ENCODE measurements around the gene CAVIN1. TPM values are rescaled to one million over a fixed set of nuclear protein-coding genes. Genes with fewer than 3 reads are reported as not detected.
"Not testable (repeated sequence)": the region's sequence is repeated elsewhere in the genome, so short reads cannot be mapped to it uniquely, and the experiment has no call there.

The CAVIN1 gene
- total and polyA plus RNA-seq, 5 donors from 2014 or later = 0.03 to 1.1 (median 0.14) TPM

DNA sequence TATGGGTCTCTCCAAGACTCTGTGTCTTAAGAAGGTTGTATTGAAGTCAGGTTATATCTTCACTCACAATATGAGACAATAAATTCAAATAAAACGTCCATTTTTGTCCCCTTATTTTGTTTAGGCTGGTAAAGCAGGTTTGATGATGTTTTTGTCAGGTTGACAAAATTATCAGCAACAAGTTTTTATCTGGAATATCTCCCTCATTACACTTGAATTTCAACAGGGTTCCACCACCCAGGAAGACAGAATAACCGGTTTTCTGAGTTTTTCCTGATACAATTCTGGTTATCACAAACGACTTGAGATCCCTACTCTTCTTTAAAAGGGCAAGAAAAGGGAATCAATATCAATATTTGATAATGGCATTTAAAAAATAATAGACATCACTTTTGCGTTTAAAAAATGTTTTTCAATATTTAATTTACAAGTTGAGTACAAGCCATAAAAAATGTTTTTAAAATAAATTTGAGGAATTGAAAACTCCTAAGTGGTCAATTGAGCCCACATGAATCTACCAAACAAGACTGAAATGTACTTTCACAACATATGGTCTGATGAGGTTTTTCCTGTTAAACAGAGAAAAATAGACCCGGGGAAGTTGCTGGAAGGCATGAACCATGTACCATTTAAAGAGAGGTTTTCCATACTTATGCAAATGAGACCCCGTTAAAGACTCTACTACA, 34.2 kb upstream of the CAVIN1 start:
- peak overlapping the region; percentile 77 to 89 (median 80) for H3K4me3 Mint-ChIP-seq
- H3K4me1 ChIP-seq (ENCODE audit: control insufficient read depth, insufficient read depth, low read length, poor library complexity, severe bottlenecking) = peaks cover 47% of the 10 kb centered on the region
- H3K4me1 Mint-ChIP-seq = peaks cover 19 to 46% (median 37%) of the 10 kb centered on the region in 4 donors
- ATAC-seq (ENCODE audit: low read depth in 2 of 2) = no peak
- no peaks in the 10 kb centered on the region for H3K36me3 Mint-ChIP-seq
- peak overlapping the region; percentile 73 for H3K4me3 ChIP-seq (ENCODE audit: low read depth, low read length)
- no peaks in the 10 kb centered on the region for H3K9me3 Mint-ChIP-seq
- H3K27me3 ChIP-seq (ENCODE audit: control insufficient read depth, insufficient read depth, low read length) = no peaks in the 10 kb centered on the region
- no peak for DNase-seq
- H3K27ac ChIP-seq (ENCODE audit: insufficient read depth, low read length, poor library complexity, severe bottlenecking) = peak overlapping the region; percentile 73
- no peaks in the 10 kb centered on the region for H3K9me3 ChIP-seq (ENCODE audit: control insufficient read depth in 2 of 2, low read length in 2 of 2)
- H3K36me3 ChIP-seq (ENCODE audit: control insufficient read depth, insufficient read depth, low read length) = peaks cover 4% of the 10 kb centered on the region
- peak overlapping the region; percentile 59 to 90 (median 83) for H3K27ac Mint-ChIP-seq
- peaks cover 12% of the 10 kb centered on the region for H3K27me3 Mint-ChIP-seq

DNA sequence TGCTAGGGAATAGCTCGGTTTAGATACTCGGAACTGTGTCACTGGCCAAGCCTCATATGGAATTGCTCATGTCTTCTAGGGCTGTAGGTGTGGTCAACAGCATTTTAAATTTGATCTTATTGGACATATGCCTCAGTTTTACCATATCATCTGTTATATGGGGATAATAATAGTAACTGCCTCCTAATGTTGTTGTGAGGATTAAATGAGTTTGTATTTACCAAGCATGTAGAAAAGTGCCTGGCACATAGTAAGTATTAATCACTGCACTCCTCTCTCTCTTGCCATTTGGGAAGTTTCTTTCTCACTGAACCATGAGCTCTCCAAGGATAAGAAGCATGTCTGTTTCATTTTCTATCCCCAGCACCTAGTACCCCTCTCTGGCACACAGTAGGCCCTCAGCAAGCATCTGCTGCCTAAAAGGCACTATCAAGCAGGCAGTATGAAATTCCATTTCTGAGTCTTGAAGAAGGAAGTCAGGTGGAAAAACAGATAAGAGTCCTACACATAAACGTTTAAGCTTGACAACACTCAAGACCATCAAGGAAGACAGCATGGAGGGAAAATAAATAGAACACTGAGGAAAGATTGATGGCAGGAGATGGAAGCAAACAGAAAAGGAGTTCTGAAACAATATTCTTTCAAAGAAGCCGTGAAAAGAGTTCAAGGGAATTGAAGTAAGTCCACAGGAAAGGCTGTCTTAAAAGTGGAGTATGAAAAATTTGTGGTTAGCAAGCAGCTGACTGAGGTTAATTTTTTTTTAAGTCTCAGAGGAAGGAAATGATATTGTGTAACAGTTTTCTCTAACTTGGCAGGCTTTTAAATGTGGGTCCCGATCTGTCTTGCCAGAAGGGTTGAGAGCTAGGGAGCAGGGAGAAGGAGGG, 33.4 kb upstream of the CAVIN1 start:
- H3K4me1 ChIP-seq (ENCODE audit: control insufficient read depth, insufficient read depth, low read length, poor library complexity, severe bottlenecking) = peaks cover 47% of the 10 kb centered on the region
- peak overlapping the region; percentile 73 for H3K4me3 ChIP-seq (ENCODE audit: low read depth, low read length)

DNA sequence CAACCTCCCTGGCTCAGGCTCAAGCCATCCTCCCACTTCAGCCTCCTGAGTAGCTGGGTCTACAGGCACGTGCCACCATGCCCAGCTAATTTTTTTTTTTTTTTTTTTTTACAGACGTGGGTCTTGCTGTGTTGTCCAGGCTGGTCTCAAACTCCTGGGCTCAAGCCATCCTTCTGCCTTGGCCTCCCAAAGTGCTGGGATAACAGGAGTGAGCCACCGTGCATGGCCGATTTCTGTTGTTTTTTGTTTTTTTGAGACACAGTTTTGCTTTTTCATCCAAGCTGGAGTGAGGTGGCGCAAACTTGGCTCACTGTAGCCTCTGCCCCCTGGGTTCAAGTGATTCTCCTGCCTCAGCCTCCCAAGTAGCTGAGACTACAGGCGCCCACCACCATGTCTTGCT, 31.9 kb upstream of the CAVIN1 start:
- H3K9me3 ChIP-seq (ENCODE audit: control insufficient read depth in 2 of 2, low read length in 2 of 2); H3K27ac Mint-ChIP-seq; H3K36me3 Mint-ChIP-seq; H3K27ac ChIP-seq (ENCODE audit: insufficient read depth, low read length, poor library complexity, severe bottlenecking); H3K4me3 Mint-ChIP-seq; H3K27me3 ChIP-seq (ENCODE audit: control insufficient read depth, insufficient read depth, low read length); H3K4me3 ChIP-seq (ENCODE audit: low read depth, low read length); DNase-seq; ATAC-seq (ENCODE audit: low read depth in 2 of 2); H3K9me3 Mint-ChIP-seq; H3K36me3 ChIP-seq (ENCODE audit: control insufficient read depth, insufficient read depth, low read length): not testable (repeated sequence)
- H3K4me1 Mint-ChIP-seq = peaks cover 15 to 41% (median 30%) of the 10 kb centered on the region in 4 donors
- peaks cover 12% of the 10 kb centered on the region for H3K27me3 Mint-ChIP-seq
- H3K4me1 ChIP-seq (ENCODE audit: control insufficient read depth, insufficient read depth, low read length, poor library complexity, severe bottlenecking) = peaks cover 39% of the 10 kb centered on the region

More for the DNA sequence above, 33.4 kb upstream of the CAVIN1 start:
- H3K27ac Mint-ChIP-seq = peak overlapping the region; percentile 42 to 90 (median 83)
- peaks cover 19 to 46% (median 37%) of the 10 kb centered on the region in 4 donors for H3K4me1 Mint-ChIP-seq
- H3K36me3 ChIP-seq (ENCODE audit: control insufficient read depth, insufficient read depth, low read length) = no peaks in the 10 kb centered on the region
- H3K27me3 Mint-ChIP-seq = peaks cover 12% of the 10 kb centered on the region
- peak overlapping the region; percentile 73 for H3K27ac ChIP-seq (ENCODE audit: insufficient read depth, low read length, poor library complexity, severe bottlenecking)
- H3K9me3 ChIP-seq (ENCODE audit: control insufficient read depth in 2 of 2, low read length in 2 of 2) = no peaks in the 10 kb centered on the region
- H3K9me3 Mint-ChIP-seq = no peaks in the 10 kb centered on the region
- H3K4me3 Mint-ChIP-seq = peak overlapping the region; percentile 72 to 89 (median 80)
- no peaks in the 10 kb centered on the region for H3K27me3 ChIP-seq (ENCODE audit: control insufficient read depth, insufficient read depth, low read length)
- peak; percentile 30 to 43 for ATAC-seq (ENCODE audit: low read depth in 2 of 2)
- H3K36me3 Mint-ChIP-seq = no peaks in the 10 kb centered on the region
- DNase-seq = peak in 2 of 3 donors; percentile 76 to 80

DNA sequence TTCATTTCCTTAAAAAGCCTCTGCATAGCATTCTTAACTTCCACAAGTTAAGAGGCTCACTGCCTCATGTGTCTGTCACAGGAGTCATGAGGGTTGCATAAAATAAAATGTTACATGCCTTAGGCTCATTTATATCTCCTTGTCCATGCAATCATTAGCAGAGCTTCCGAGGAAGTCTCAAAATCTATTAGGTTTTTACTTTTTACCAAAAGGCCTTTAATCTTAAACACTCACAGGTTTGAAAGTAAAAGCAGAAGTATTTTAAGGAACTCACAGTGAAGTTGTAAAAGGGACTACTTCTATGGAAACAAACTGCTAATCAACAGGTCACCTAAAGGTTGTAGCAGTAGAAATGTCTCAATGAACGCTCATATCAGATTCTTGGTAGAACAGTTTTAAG, 30.4 kb upstream of the CAVIN1 start:
- Mint-ChIP-seq H3K27ac (peak overlapping the region in 1 of 3 donors; percentile 32), H3K36me3 (no peaks in the 10 kb centered on the region), H3K4me1 (peaks cover 11 to 25% (median 19%) of the 10 kb centered on the region in 4 donors), H3K27me3 (peaks cover 8% of the 10 kb centered on the region), H3K4me3 (peak overlapping the region in 1 of 4 donors; percentile 49), H3K9me3 (no peaks in the 10 kb centered on the region)
- no peak overlapping the region for H3K4me3 ChIP-seq (ENCODE audit: low read depth, low read length)
- H3K4me1 ChIP-seq (ENCODE audit: control insufficient read depth, insufficient read depth, low read length, poor library complexity, severe bottlenecking) = peaks cover 24% of the 10 kb centered on the region
- ATAC-seq (ENCODE audit: low read depth in 2 of 2) = no peak
- DNase-seq = no peak
- no peaks in the 10 kb centered on the region for H3K36me3 ChIP-seq (ENCODE audit: control insufficient read depth, insufficient read depth, low read length)
- H3K27ac ChIP-seq (ENCODE audit: insufficient read depth, low read length, poor library complexity, severe bottlenecking) = no peak overlapping the region
- no peaks in the 10 kb centered on the region for H3K9me3 ChIP-seq (ENCODE audit: control insufficient read depth in 2 of 2, low read length in 2 of 2)
- no peaks in the 10 kb centered on the region for H3K27me3 ChIP-seq (ENCODE audit: control insufficient read depth, insufficient read depth, low read length)

DNA sequence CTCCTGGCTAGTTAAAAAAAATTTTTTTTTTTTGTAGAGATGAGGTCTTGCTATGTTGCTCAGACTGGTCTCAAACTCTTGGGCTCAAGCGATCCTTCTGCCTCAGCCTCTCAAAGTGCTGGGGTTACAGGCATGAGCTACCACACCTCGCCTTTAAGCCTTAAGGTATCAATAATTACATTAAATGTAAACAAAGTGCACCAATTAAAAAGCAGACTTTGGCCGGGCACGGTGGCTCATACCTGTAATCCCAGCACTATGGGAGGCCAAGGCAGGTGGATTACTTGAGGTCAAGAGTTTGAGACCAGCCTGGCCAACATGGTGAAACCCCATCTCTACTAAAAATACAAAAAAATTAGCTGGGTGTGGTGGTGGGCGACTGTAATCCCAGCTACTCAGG, 28.2 kb upstream of the CAVIN1 start:
- not testable (repeated sequence) for H3K9me3 ChIP-seq (ENCODE audit: control insufficient read depth in 2 of 2, low read length in 2 of 2); DNase-seq; H3K27ac Mint-ChIP-seq; ATAC-seq (ENCODE audit: low read depth in 2 of 2); H3K27me3 ChIP-seq (ENCODE audit: control insufficient read depth, insufficient read depth, low read length); H3K4me1 ChIP-seq (ENCODE audit: control insufficient read depth, insufficient read depth, low read length, poor library complexity, severe bottlenecking); H3K4me1 Mint-ChIP-seq; H3K27ac ChIP-seq (ENCODE audit: insufficient read depth, low read length, poor library complexity, severe bottlenecking); H3K4me3 Mint-ChIP-seq; H3K4me3 ChIP-seq (ENCODE audit: low read depth, low read length); H3K36me3 Mint-ChIP-seq; H3K9me3 Mint-ChIP-seq; H3K36me3 ChIP-seq (ENCODE audit: control insufficient read depth, insufficient read depth, low read length)
- H3K27me3 Mint-ChIP-seq = peaks cover 15% of the 10 kb centered on the region

DNA sequence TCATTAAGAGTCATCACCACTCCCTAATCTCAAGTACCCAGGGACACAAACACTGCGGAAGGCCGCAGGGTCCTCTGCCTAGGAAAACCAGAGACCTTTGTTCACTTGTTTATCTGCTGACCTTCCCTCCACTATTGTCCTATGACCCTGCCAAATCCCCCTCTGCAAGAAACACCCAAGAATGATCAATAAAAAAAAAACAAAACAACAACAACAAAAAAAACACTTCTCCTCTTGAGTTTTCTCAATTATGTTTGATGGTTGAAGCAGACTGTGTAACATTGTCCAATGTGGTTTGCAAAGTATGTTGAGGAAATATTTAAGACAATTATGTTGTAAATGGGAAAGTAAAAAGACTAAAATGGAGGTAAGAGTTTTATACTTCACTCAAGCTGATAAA, 26.8 kb upstream of the CAVIN1 start:
- H3K36me3 Mint-ChIP-seq; H3K27me3 ChIP-seq (ENCODE audit: control insufficient read depth, insufficient read depth, low read length); H3K27ac ChIP-seq (ENCODE audit: insufficient read depth, low read length, poor library complexity, severe bottlenecking); H3K4me3 ChIP-seq (ENCODE audit: low read depth, low read length); H3K36me3 ChIP-seq (ENCODE audit: control insufficient read depth, insufficient read depth, low read length); ATAC-seq (ENCODE audit: low read depth in 2 of 2); H3K4me3 Mint-ChIP-seq; H3K9me3 Mint-ChIP-seq; H3K4me1 Mint-ChIP-seq; H3K27ac Mint-ChIP-seq; DNase-seq; H3K9me3 ChIP-seq (ENCODE audit: control insufficient read depth in 2 of 2, low read length in 2 of 2); H3K4me1 ChIP-seq (ENCODE audit: control insufficient read depth, insufficient read depth, low read length, poor library complexity, severe bottlenecking): not testable (repeated sequence)
- peaks cover 26% of the 10 kb centered on the region for H3K27me3 Mint-ChIP-seq

DNA sequence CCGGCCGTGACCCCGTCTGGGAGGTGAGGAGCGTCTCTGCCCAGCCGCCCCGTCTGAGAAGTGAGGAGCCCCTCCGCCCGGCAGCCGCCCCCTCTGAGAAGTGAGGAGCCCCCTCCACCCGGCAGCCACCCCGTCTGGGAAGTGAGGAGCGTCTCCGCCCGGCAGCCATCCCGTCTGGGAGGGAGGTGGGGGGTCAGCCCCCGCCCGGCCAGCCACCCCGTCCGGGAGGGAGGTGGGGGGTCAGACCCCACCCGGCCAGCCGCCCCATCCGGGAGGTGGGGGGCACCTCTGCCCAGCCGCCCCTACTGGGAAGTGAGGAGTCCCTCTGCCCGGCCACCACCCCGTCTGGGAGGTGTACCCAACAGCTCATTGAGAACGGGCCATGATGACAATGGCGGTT, 26.1 kb upstream of the CAVIN1 start:
- not testable (repeated sequence) for ATAC-seq (ENCODE audit: low read depth in 2 of 2)

More for the DNA sequence above, 26.1 kb upstream of the CAVIN1 start:
- not testable (repeated sequence) for H3K36me3 ChIP-seq (ENCODE audit: control insufficient read depth, insufficient read depth, low read length); H3K27me3 ChIP-seq (ENCODE audit: control insufficient read depth, insufficient read depth, low read length); H3K4me1 Mint-ChIP-seq; DNase-seq; H3K4me1 ChIP-seq (ENCODE audit: control insufficient read depth, insufficient read depth, low read length, poor library complexity, severe bottlenecking); H3K4me3 Mint-ChIP-seq; H3K9me3 ChIP-seq (ENCODE audit: control insufficient read depth in 2 of 2, low read length in 2 of 2); H3K36me3 Mint-ChIP-seq; H3K27ac ChIP-seq (ENCODE audit: insufficient read depth, low read length, poor library complexity, severe bottlenecking); H3K27ac Mint-ChIP-seq; H3K9me3 Mint-ChIP-seq; H3K4me3 ChIP-seq (ENCODE audit: low read depth, low read length)
- H3K27me3 Mint-ChIP-seq = peaks cover 27% of the 10 kb centered on the region

Data from CD4-positive, CD25-positive, alpha-beta regulatory T cell (primary cell).